ENCODE measurements around the gene TMC3. TPM values are rescaled to one million over a fixed set of nuclear protein-coding genes. Genes with fewer than 3 reads are reported as not detected.
"Not testable (repeated sequence)": the region's sequence is repeated elsewhere in the genome, so short reads cannot be mapped to it uniquely, and the experiment has no call there.

The TMC3 gene
- total and polyA plus RNA-seq, 2 experiments from 2014 or later, result 0.43 TPM; not detected in 1

GRCh38 chr15:81418444-81418843 lies 44.4 kb upstream of the TMC3 start:
- TF ChIP-seq, protein P1, sequence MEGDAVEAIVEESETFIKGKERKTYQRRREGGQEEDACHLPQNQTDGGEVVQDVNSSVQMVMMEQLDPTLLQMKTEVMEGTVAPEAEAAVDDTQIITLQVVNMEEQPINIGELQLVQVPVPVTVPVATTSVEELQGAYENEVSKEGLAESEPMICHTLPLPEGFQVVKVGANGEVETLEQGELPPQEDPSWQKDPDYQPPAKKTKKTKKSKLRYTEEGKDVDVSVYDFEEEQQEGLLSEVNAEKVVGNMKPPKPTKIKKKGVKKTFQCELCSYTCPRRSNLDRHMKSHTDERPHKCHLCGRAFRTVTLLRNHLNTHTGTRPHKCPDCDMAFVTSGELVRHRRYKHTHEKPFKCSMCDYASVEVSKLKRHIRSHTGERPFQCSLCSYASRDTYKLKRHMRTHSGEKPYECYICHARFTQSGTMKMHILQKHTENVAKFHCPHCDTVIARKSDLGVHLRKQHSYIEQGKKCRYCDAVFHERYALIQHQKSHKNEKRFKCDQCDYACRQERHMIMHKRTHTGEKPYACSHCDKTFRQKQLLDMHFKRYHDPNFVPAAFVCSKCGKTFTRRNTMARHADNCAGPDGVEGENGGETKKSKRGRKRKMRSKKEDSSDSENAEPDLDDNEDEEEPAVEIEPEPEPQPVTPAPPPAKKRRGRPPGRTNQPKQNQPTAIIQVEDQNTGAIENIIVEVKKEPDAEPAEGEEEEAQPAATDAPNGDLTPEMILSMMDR (IDR thresholded peaks at IDR 0.05; ENCODE audit: poor library complexity), result no peak
- TF ChIP-seq EZH2 (IDR thresholded peaks at IDR 0.05; ENCODE audit: borderline replicate concordance) (no peak), EZH2phosphoT487 (IDR thresholded peaks at IDR 0.05; ENCODE audit: low read depth, severe bottlenecking, unreplicated experiment) (no peak)
- WGBS (ENCODE audit: low lambda C conversion rate, missing lambda C conversion rate), result 79% methylated on average over 7 of the region's 7 CpGs

GRCh38 chr15:81414274-81414968 lies 40.4 kb upstream of the TMC3 start:
- 74% methylated on average over 12 of the region's 12 CpGs for WGBS (ENCODE audit: low lambda C conversion rate, missing lambda C conversion rate)

More at GRCh38 chr15:81418444-81418843, 44.4 kb upstream of the TMC3 start:
- Histone ChIP-seq H3K4me1 (ENCODE audit: insufficient read depth) (no peaks in the 10 kb centered on the region), H3K27me3 (no peaks in the 10 kb centered on the region), H4K20me1 (ENCODE audit: insufficient read depth, poor library complexity, severe bottlenecking) (no peaks in the 10 kb centered on the region), H3K9me2 (replicated peaks; ENCODE audit: insufficient read depth) (no peaks in the 10 kb centered on the region), H3K4me2 (no peak overlapping the region), H3K79me2 (no peaks in the 10 kb centered on the region), H3K27ac (no peak overlapping the region), H2AFZ (no peak overlapping the region), H3K4me3 (no peak overlapping the region), H3K9me3 (ENCODE audit: low read depth) (no peaks in the 10 kb centered on the region), H3K36me3 (replicated peaks; ENCODE audit: insufficient read depth, low read depth) (no peaks in the 10 kb centered on the region)
- no peak for DNase-seq (ENCODE audit: low spot score)

DNA sequence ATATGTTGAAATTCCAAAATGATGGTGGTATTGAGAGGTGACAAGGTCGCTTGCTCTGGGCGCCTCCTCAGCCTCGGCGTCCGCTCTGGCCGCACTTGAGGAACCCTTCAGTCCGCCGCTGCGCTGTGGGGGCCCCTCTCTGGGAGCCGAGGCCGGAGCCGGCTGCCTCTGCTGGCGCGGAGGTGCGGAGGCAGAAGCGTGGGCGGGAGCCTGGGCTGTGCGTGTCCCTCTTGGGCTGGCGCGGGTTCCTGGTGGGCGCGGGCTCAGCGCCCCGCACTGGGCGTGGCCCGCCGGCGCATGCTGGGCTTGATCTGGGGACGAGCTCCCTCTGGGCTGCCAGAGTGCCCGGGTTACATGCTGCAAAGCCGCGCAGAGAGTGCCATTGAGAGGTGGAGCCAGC lies 39.8 kb upstream of the TMC3 start:
- H3K4me3 ChIP-seq, result no peak overlapping the region
- no peak overlapping the region for H3K4me2 ChIP-seq
- WGBS (ENCODE audit: low lambda C conversion rate, missing lambda C conversion rate), result 98% methylated on average over 28 of the region's 32 CpGs
- H4K20me1 ChIP-seq (ENCODE audit: insufficient read depth, poor library complexity, severe bottlenecking), result no peaks in the 10 kb centered on the region
- DNase-seq (ENCODE audit: low spot score), result no peak
- H3K9me2 ChIP-seq (replicated peaks; ENCODE audit: insufficient read depth), result no peaks in the 10 kb centered on the region
- H3K4me1 ChIP-seq (ENCODE audit: insufficient read depth), result no peaks in the 10 kb centered on the region
- H3K36me3 ChIP-seq (replicated peaks; ENCODE audit: insufficient read depth, low read depth), result no peaks in the 10 kb centered on the region
- no peaks in the 10 kb centered on the region for H3K27me3 ChIP-seq
- H3K79me2 ChIP-seq, result no peaks in the 10 kb centered on the region
- no peak overlapping the region for H3K27ac ChIP-seq
- TF ChIP-seq EZH2 (IDR thresholded peaks at IDR 0.05; ENCODE audit: borderline replicate concordance) (no peak), EZH2phosphoT487 (IDR thresholded peaks at IDR 0.05; ENCODE audit: low read depth, severe bottlenecking, unreplicated experiment) (no peak)
- TF ChIP-seq, protein P1 (IDR thresholded peaks at IDR 0.05; ENCODE audit: poor library complexity), result no peak
- no peak overlapping the region for H2AFZ ChIP-seq
- H3K9me3 ChIP-seq (ENCODE audit: low read depth), result no peaks in the 10 kb centered on the region

More at GRCh38 chr15:81414274-81414968, 40.4 kb upstream of the TMC3 start:
- not testable (repeated sequence) for H3K4me1 ChIP-seq (ENCODE audit: insufficient read depth); H3K27ac ChIP-seq; H3K27me3 ChIP-seq; H2AFZ ChIP-seq; H3K4me2 ChIP-seq; H3K9me2 ChIP-seq (replicated peaks; ENCODE audit: insufficient read depth); DNase-seq (ENCODE audit: low spot score); H3K4me3 ChIP-seq; H3K36me3 ChIP-seq (replicated peaks; ENCODE audit: insufficient read depth, low read depth); H3K9me3 ChIP-seq (ENCODE audit: low read depth); H4K20me1 ChIP-seq (ENCODE audit: insufficient read depth, poor library complexity, severe bottlenecking); H3K79me2 ChIP-seq

- Histone ChIP-seq H3K4me1 (ENCODE audit: insufficient read depth) (no peaks in the 10 kb centered on the region), H3K4me3 (no peak overlapping the region), H3K27ac (no peak overlapping the region), H4K20me1 (ENCODE audit: insufficient read depth, poor library complexity, severe bottlenecking) (no peaks in the 10 kb centered on the region), H2AFZ (no peak overlapping the region), H3K36me3 (replicated peaks; ENCODE audit: insufficient read depth, low read depth) (no peaks in the 10 kb centered on the region), H3K79me2 (no peaks in the 10 kb centered on the region), H3K9me3 (ENCODE audit: low read depth) (no peaks in the 10 kb centered on the region), H3K4me2 (no peak overlapping the region), H3K9me2 (replicated peaks; ENCODE audit: insufficient read depth) (no peaks in the 10 kb centered on the region), H3K27me3 (peaks cover 8% of the 10 kb centered on the region)
- DNase-seq (ENCODE audit: low spot score), result no peak
- 69% methylated on average over 5 of the region's 5 CpGs for WGBS (ENCODE audit: low lambda C conversion rate, missing lambda C conversion rate)
- TF ChIP-seq, protein P1 (IDR thresholded peaks at IDR 0.05; ENCODE audit: poor library complexity), result no peak
- no peak for TF ChIP-seq EZH2phosphoT487 (IDR thresholded peaks at IDR 0.05; ENCODE audit: low read depth, severe bottlenecking, unreplicated experiment)
- TF ChIP-seq EZH2 (IDR thresholded peaks at IDR 0.05; ENCODE audit: borderline replicate concordance), result no peak
These were observed 38.1 kb upstream of the TMC3 start for GRCh38 chr15:81411969-81412633.

Measured in hepatocyte (in vitro differentiated cells).